DOHH2 (cell line): ENCODE measurements around the gene GATAD2B.

Experiments used
- H3F3A ChIP-seq: fragments of 200-600 bp; sonication (generic), shearing (Covaris generic); 2 replicates; pipeline ENCODE4 v1.6.0; 2016; ENCODE audit warnings: antibody characterized with exemption, mild to moderate bottlenecking; ENCODE audit not compliant: control insufficient read depth, insufficient read depth
- H3K27ac ChIP-seq: fragments of 200-600 bp; sonication (generic); 2 replicates; pipeline ENCODE4 v1.5.1; 2014; ENCODE audit warnings: low read depth, mild to moderate bottlenecking, low read length, moderate library complexity
- H3K27me3 ChIP-seq: fragments of 200-600 bp; sonication (generic); 2 replicates; pipeline ENCODE4 v1.6.1; 2014; ENCODE audit warnings: mild to moderate bottlenecking, low read length, mixed read lengths; ENCODE audit not compliant: control insufficient read depth
- H3K36me3 ChIP-seq: fragments of 200-600 bp; sonication (generic); 2 replicates; pipeline ENCODE4 v1.6.1; 2014; ENCODE audit warnings: mild to moderate bottlenecking, low read length, moderate library complexity, mixed read lengths; ENCODE audit not compliant: control insufficient read depth
- H3K4me1 ChIP-seq: fragments of 200-600 bp; sonication (generic); 2 replicates; pipeline ENCODE4 v1.6.1; 2014; ENCODE audit warnings: mild to moderate bottlenecking, low read length, mixed read lengths; ENCODE audit not compliant: control insufficient read depth
- H3K4me2 ChIP-seq: fragments of 200-600 bp; sonication (generic); 2 replicates; pipeline ENCODE4 v1.6.0; 2014; ENCODE audit warnings: mild to moderate bottlenecking, low read length, moderate library complexity
- H3K4me3 ChIP-seq: fragments of 200-600 bp; sonication (generic); 2 replicates; pipeline ENCODE4 v1.5.1; 2014; ENCODE audit warnings: mild to moderate bottlenecking, low read length, mixed read lengths
- H3K79me2 ChIP-seq: fragments of 200-600 bp; sonication (generic); 2 replicates; pipeline ENCODE4 v1.6.1; 2014; ENCODE audit warnings: mild to moderate bottlenecking, low read length, mixed read lengths; ENCODE audit not compliant: control insufficient read depth
- H3K9me2 ChIP-seq: fragments of 200-600 bp; sonication (generic); replicated peaks from 2 replicates; pipeline ENCODE4 v1.6.1; 2014; ENCODE audit warnings: mild to moderate bottlenecking, low read length, mixed read lengths; ENCODE audit not compliant: control insufficient read depth
- H3K9me3 ChIP-seq: fragments of 200-600 bp; sonication (generic); 2 replicates; pipeline ENCODE4 v1.6.1; 2014; ENCODE audit warnings: antibody characterized with exemption, low read length, mixed read lengths; ENCODE audit not compliant: control insufficient read depth, insufficient read depth
- H4K20me1 ChIP-seq: fragments of 200-600 bp; sonication (generic); 2 replicates; pipeline ENCODE4 v1.6.0; 2014; ENCODE audit warnings: low read depth, mild to moderate bottlenecking, antibody characterized with exemption, low read length, moderate library complexity; ENCODE audit not compliant: control insufficient read depth, insufficient read depth
- EZH2phosphoT487 ChIP-seq: fragments of 200-600 bp; sonication (generic); IDR thresholded peaks from 2 replicates; pipeline ENCODE4 v1.6.1; 2017; ENCODE audit warnings: borderline replicate concordance, mild to moderate bottlenecking, antibody characterized with exemption, low read length, moderate library complexity, mixed read lengths
- TF ChIP-seq, protein P1 (sequence below): fragments of 200-600 bp; sonication (generic); IDR thresholded peaks from one replicate; pipeline ENCODE4 v1.5.1; 2014; ENCODE audit warnings: antibody characterized with exemption, mild to moderate bottlenecking, low read depth, low read length; ENCODE audit not compliant: poor library complexity, severe bottlenecking

Gene GATAD2B

DNA sequence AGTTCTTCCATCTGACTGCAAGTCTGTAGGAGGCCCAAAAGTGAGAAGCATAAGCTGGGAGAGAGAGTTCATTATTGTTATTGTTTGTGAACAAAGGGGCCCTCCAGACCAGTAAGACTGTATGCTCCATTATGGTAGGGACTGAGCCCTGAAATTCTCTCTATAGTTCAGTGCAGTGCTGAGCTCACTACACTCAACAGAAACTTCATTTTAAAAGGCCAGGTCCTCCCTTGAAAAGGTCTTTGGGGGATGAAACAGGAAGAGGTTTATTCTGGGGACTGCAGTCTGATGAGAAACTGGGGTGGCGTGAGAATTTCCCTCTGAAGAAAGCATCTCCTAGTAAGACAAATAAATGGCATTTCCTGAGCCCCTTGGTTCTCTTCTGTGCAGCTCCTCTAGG is 5.5 kb upstream of the GATAD2B start:
- H3K4me1 ChIP-seq = peaks cover 33% of the 10 kb centered on the region

DNA sequence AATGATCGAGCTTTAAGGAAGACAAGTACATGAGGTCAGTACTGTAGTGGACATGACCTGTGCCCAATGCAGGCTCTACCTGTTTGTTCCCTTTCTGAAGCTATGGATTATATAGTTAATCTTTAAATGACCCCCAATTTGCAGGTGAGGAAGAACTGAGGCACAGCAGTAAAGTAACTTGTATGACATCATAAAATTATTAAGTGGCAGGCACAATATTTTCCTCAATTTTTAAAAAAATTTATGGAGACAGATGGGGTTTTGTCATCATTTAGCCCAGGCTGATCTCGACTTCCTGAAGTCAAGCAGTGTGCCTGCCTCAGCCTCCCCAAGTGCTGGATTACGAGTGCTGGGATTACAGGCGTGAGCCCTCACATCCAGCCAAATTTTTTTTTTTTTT is 3.6 kb upstream of the GATAD2B start:
- H3F3A ChIP-seq = peaks cover 23% of the 10 kb centered on the region
- no peak overlapping the region for H3K27ac ChIP-seq
- no peaks in the 10 kb centered on the region for H3K27me3 ChIP-seq
- H3K9me2 ChIP-seq = no peaks in the 10 kb centered on the region
- peaks cover 34% of the 10 kb centered on the region for H3K4me1 ChIP-seq
- no peaks in the 10 kb centered on the region; the same call in 1 of the 2 replicates for H4K20me1 ChIP-seq
- TF ChIP-seq EZH2phosphoT487 = no peak
- TF ChIP-seq, protein P1, sequence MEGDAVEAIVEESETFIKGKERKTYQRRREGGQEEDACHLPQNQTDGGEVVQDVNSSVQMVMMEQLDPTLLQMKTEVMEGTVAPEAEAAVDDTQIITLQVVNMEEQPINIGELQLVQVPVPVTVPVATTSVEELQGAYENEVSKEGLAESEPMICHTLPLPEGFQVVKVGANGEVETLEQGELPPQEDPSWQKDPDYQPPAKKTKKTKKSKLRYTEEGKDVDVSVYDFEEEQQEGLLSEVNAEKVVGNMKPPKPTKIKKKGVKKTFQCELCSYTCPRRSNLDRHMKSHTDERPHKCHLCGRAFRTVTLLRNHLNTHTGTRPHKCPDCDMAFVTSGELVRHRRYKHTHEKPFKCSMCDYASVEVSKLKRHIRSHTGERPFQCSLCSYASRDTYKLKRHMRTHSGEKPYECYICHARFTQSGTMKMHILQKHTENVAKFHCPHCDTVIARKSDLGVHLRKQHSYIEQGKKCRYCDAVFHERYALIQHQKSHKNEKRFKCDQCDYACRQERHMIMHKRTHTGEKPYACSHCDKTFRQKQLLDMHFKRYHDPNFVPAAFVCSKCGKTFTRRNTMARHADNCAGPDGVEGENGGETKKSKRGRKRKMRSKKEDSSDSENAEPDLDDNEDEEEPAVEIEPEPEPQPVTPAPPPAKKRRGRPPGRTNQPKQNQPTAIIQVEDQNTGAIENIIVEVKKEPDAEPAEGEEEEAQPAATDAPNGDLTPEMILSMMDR = no peak
- peaks cover 38% of the 10 kb centered on the region for H3K36me3 ChIP-seq
- H3K79me2 ChIP-seq = peaks cover 24% of the 10 kb centered on the region
- H3K9me3 ChIP-seq = no peaks in the 10 kb centered on the region
- H3K4me2 ChIP-seq = no peak overlapping the region
- H3K4me3 ChIP-seq = no peak overlapping the region

More for the DNA sequence above, 5.5 kb upstream of the GATAD2B start:
- H3K27me3 ChIP-seq = no peaks in the 10 kb centered on the region
- TF ChIP-seq EZH2phosphoT487 = no peak
- TF ChIP-seq, protein P1 = no peak
- H3F3A ChIP-seq = peaks cover 23% of the 10 kb centered on the region
- H4K20me1 ChIP-seq = no peaks in the 10 kb centered on the region
- H3K27ac ChIP-seq = peak overlapping the region; percentile 38
- H3K4me2 ChIP-seq = peak overlapping the region; percentile 36
- H3K4me3 ChIP-seq = no peak overlapping the region
- no peaks in the 10 kb centered on the region for H3K9me2 ChIP-seq
- H3K79me2 ChIP-seq = peaks cover 14% of the 10 kb centered on the region
- no peaks in the 10 kb centered on the region for H3K9me3 ChIP-seq
- peaks cover 42% of the 10 kb centered on the region for H3K36me3 ChIP-seq

DNA sequence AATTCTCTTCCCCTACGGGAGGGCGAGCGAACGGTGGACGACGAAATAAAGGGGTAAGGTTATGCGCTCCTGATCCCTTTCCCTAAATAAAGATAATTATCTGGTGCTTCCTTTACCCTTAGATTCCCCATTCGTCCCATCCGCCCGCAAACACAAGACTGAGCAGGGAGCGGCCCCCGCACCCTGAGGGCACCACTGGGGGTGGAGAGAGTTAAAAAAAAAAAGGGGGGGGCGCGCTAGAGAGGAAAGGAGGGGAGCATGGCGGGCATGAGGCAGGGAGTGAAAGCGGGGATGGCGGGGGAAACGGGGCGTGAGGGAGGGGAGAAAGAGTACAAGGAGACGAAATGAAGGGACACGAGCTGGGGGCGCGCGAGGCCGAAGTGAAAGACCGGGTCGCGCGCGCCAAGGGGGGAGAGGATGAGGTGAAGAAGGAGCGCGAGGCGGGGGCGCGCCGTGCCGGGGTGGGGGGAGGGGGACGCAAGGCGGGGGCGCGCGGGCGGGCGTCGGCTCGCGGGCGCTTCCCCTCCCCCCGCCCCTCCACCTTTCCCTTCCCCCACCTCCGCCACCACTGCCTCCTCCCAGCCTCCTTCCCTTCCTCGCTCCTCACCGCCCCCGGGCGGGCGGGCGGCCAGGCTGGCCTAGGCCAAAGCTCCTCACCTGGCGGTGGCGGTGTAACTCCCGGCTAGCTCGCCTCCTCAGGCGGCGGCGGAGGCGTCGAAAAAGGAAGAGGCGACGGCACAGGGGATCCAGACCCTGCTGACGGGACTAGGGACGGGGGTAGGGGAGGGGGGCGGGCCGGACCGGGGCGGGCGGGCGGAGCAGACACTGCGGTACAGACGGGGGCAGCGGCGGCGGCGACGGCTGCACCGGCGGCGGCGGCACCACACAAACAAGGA is 448 bp downstream of the GATAD2B start:
- H3K4me2 ChIP-seq = peak overlapping the region; percentile 94
- peaks cover 14% of the 10 kb centered on the region for H3F3A ChIP-seq
- H3K4me3 ChIP-seq = peak overlapping the region; percentile 93
- H3K27me3 ChIP-seq = no peaks in the 10 kb centered on the region
- no peaks in the 10 kb centered on the region for H3K9me2 ChIP-seq
- H4K20me1 ChIP-seq = peaks cover 32% of the 10 kb centered on the region
- no peaks in the 10 kb centered on the region for H3K9me3 ChIP-seq
- TF ChIP-seq, protein P1 = peak; percentile 35
- no peak for TF ChIP-seq EZH2phosphoT487
- peaks cover 47% of the 10 kb centered on the region for H3K36me3 ChIP-seq
- H3K79me2 ChIP-seq = peaks cover 65% of the 10 kb centered on the region
- peak overlapping the region; percentile 91 for H3K27ac ChIP-seq
- peaks cover 41% of the 10 kb centered on the region for H3K4me1 ChIP-seq
